Esophagus muscularis mucosa (tissue), 4 donors: ENCODE results near the gene SLC41A3.

ENCODE experiments used
- CTCF ChIP-seq, 3 experiments: fragments of 200-600 bp in 2 of 3; fragments of 450-650 bp in 1 of 3; sonication (generic) in 2 of 3; IDR thresholded peaks; one replicate each; pipeline ENCODE4 v1.5.1; 2017 to 2019; ENCODE audit warnings: antibody characterized with exemption in 3 of 3, mild to moderate bottlenecking in 2 of 3, moderate library complexity in 1 of 3
- EP300 ChIP-seq: sonication (generic); formaldehyde crosslinking; IDR thresholded peaks from one replicate; pipeline ENCODE4 v1.6.1; 2017; ENCODE audit warnings: antibody characterized with exemption
- POLR2A ChIP-seq: fragments of 450-650 bp; IDR thresholded peaks from one replicate; pipeline ENCODE4 v1.6.1; 2017; ENCODE audit warnings: antibody characterized with exemption, moderate library complexity, mild to moderate bottlenecking, low read depth
- POLR2AphosphoS5 ChIP-seq, 2 donors: sonication (generic); formaldehyde crosslinking; IDR thresholded peaks; one replicate each; pipeline ENCODE4 v1.6.1; 2017; ENCODE audit warnings: antibody characterized with exemption in 2 of 2

- no peak for TF ChIP-seq POLR2A
- TF ChIP-seq CTCF (IDR thresholded peaks at IDR 0.05): no peak
- TF ChIP-seq EP300: no peak
- TF ChIP-seq POLR2AphosphoS5 (IDR thresholded peaks at IDR 0.05): no peak
Measured at GRCh38 chr3:126024049-126024854, 59.7 kb downstream of the SLC41A3 start.
